G401 (cell line): ENCODE measurements around the gene ATG2A. TPM values are rescaled to one million over a fixed set of nuclear protein-coding genes. Genes with fewer than 3 reads are reported as not detected.
A peak's percentile ranks its signal among the peaks of the same experiment; 100 is the strongest.

Source experiments
- DNase-seq: peaks from one replicate; pipeline ENCODE4 v3.0.0-alpha.2; 2015; ENCODE audit warnings: low spot score
- in situ Hi-C: cut with HindIII; loops from 2 replicates; pipeline ENCODE4 v1.10.0; 2016; ENCODE audit warnings: low sequenced_read_pairs, mixed read lengths
- total RNA-seq: library from RNA; depleted of rRNA; stranded (reverse); fragments of >200 nt; shearing (Covaris generic); gene quantifications from 2 replicates; pipeline ENCODE4 v1.2.3, GENCODE V29; 2014; rRNA removed

Gene ATG2A
- 15.8 and 20.5 TPM in 2 replicates for total RNA-seq

- DNase-seq = peak; percentile 100
- in situ Hi-C loops = no loop called here
Measured at GRCh38 chr11:64916775-64917662, at the start of gene ATG2A. TSS of gene ATG2A (minus strand) at chr11:64917209. CDS start at chr11:64917135, 74 bp downstream.

GRCh38 chr11:64963072-64963631, 46.1 kb upstream of the ATG2A start:
- in situ Hi-C loops = no loop called here
- no peak for DNase-seq

GRCh38 chr11:64960719-64961118, 43.7 kb upstream of the ATG2A start:
- DNase-seq = no peak
- in situ Hi-C loops = no loop called here

- no peak for DNase-seq
- in situ Hi-C loops = no loop called here
Measured at GRCh38 chr11:64959498-64959897, 42.5 kb upstream of the ATG2A start.

GRCh38 chr11:64954201-64954600, 37.2 kb upstream of the ATG2A start:
- in situ Hi-C loops = no loop called here
- DNase-seq = no peak

- DNase-seq = no peak
- in situ Hi-C loops = no loop called here
Measured at GRCh38 chr11:64951529-64951928, 34.5 kb upstream of the ATG2A start.

- in situ Hi-C loops = no loop called here
- no peak for DNase-seq
Measured at GRCh38 chr11:64947208-64947814, 30.3 kb upstream of the ATG2A start.

GRCh38 chr11:64936539-64936938, 19.5 kb upstream of the ATG2A start:
- no peak for DNase-seq
- in situ Hi-C loops = no loop called here

GRCh38 chr11:64935359-64936081, 18.5 kb upstream of the ATG2A start, which contains the start of gene GPHA2:
TSS of gene GPHA2 (minus strand) at chr11:64935893. CDS start at chr11:64935460, 433 bp downstream.
- in situ Hi-C loops = no loop called here
- peak; percentile 75 for DNase-seq

- in situ Hi-C loops = no loop called here
- peak; percentile 40 for DNase-seq
Measured at GRCh38 chr11:64934682-64935358, 17.8 kb upstream of the ATG2A start.

GRCh38 chr11:64933935-64934681, 17.1 kb upstream of the ATG2A start:
- DNase-seq = no peak
- in situ Hi-C loops = no loop called here

- no peak for DNase-seq
- in situ Hi-C loops = no loop called here
Measured at GRCh38 chr11:64933213-64933934, 16.4 kb upstream of the ATG2A start.

- DNase-seq = no peak
- in situ Hi-C loops = no loop called here
Measured at GRCh38 chr11:64932324-64932723, 15.3 kb upstream of the ATG2A start.

- no peak for DNase-seq
- in situ Hi-C loops = no loop called here
Measured at GRCh38 chr11:64931290-64931689, 14.3 kb upstream of the ATG2A start.

GRCh38 chr11:64930340-64930739, 13.3 kb upstream of the ATG2A start:
- no peak for DNase-seq
- in situ Hi-C loops = no loop called here

- in situ Hi-C loops = no loop called here
- DNase-seq = no peak
Measured at GRCh38 chr11:64929625-64930024, 12.6 kb upstream of the ATG2A start.

GRCh38 chr11:64928957-64929356, 11.9 kb upstream of the ATG2A start:
- no peak for DNase-seq
- in situ Hi-C loops = no loop called here

- in situ Hi-C loops = no loop called here
- no peak for DNase-seq
Measured at GRCh38 chr11:64926689-64927088, 9.7 kb upstream of the ATG2A start.
